ENCODE results near the gene LRP10.

Gene LRP10

GRCh38 chr14:22918804-22919600, 47.5 kb downstream of the LRP10 start, which contains the start of gene RBM23:
Gene RBM23, minus strand, starts transcription at chr14:22919149.
- DNase-seq (ENCODE audit: low read depth in 2 of 2): peak; percentile 98 to 100

GRCh38 chr14:22919601-22919921, 48.0 kb downstream of the LRP10 start:
- no peak for DNase-seq (ENCODE audit: low read depth in 2 of 2)

- no peak for DNase-seq (ENCODE audit: low read depth in 2 of 2)
Measured at GRCh38 chr14:22920697-22921096, 49.2 kb downstream of the LRP10 start.

GRCh38 chr14:22922294-22922693, 50.8 kb downstream of the LRP10 start:
- DNase-seq (ENCODE audit: low read depth in 2 of 2): no peak

- no peak for DNase-seq (ENCODE audit: low read depth in 2 of 2)
Measured at GRCh38 chr14:22923746-22924145, 52.2 kb downstream of the LRP10 start.

- no peak for DNase-seq (ENCODE audit: low read depth in 2 of 2)
Measured at GRCh38 chr14:22925513-22925912, 54.0 kb downstream of the LRP10 start.

GRCh38 chr14:22926316-22926715, 54.8 kb downstream of the LRP10 start:
- no peak for DNase-seq (ENCODE audit: low read depth in 2 of 2)

GRCh38 chr14:22928237-22929103, 56.9 kb downstream of the LRP10 start:
- DNase-seq (ENCODE audit: low read depth in 2 of 2): no peak

- peak; percentile 96 to 97 for DNase-seq (ENCODE audit: low read depth in 2 of 2)
Measured at GRCh38 chr14:22929104-22929960, 57.8 kb downstream of the LRP10 start, which contains the start of gene PRMT5. Gene PRMT5, minus strand, starts transcription at chr14:22929376. Its CDS starts 15 bp downstream, at chr14:22929361.

- DNase-seq (ENCODE audit: low read depth in 2 of 2): no peak
Measured at GRCh38 chr14:22929961-22930364, 58.4 kb downstream of the LRP10 start.
